GM23338 (cell line): Measurements from ENCODE around the gene BZW2. TPM values are rescaled to one million over a fixed set of nuclear protein-coding genes. Genes with fewer than 3 reads are reported as not detected.
A peak's percentile ranks its signal among the peaks of the same experiment; 100 is the strongest.

Experiments
- ATAC-seq: fragments of 200-7000 bp; cut with Tn5 transposase; 3 replicates; pipeline ENCODE4 v1.9.1; 2020
- DNase-seq: peaks from one replicate; pipeline ENCODE4 v3.0.0-alpha.2; 2015; ENCODE audit warnings: low spot score
- H2AFZ ChIP-seq: fragments of 200-600 bp; sonication (generic); 2 replicates; pipeline ENCODE4 v1.8.0; 2016; ENCODE audit warnings: antibody characterized with exemption, mild to moderate bottlenecking, moderate library complexity
- H3F3A ChIP-seq: fragments of 200-600 bp; sonication (generic); replicated peaks from 2 replicates; pipeline ENCODE4 v1.8.0; 2017; ENCODE audit warnings: antibody characterized with exemption, mixed run types, low read depth
- H3K27ac ChIP-seq: fragments of 200-600 bp; sonication (generic); 2 replicates; pipeline ENCODE4 v1.6.1; 2016; ENCODE audit warnings: low read depth
- H3K27me3 ChIP-seq: fragments of 200-600 bp; sonication (generic); 2 replicates; pipeline ENCODE4 v1.8.0; 2016; ENCODE audit warnings: mild to moderate bottlenecking, mixed run types, moderate library complexity; ENCODE audit not compliant: insufficient read depth
- H3K36me3 ChIP-seq: fragments of 200-600 bp; sonication (generic); 2 replicates; pipeline ENCODE4 v1.8.0; 2016; ENCODE audit warnings: mild to moderate bottlenecking; ENCODE audit not compliant: insufficient read depth
- H3K4me1 ChIP-seq: fragments of 200-600 bp; sonication (generic); 2 replicates; pipeline ENCODE4 v1.8.0; 2016; ENCODE audit warnings: mild to moderate bottlenecking, moderate library complexity; ENCODE audit not compliant: insufficient read depth
- H3K4me2 ChIP-seq: fragments of 200-600 bp; sonication (generic); 2 replicates; pipeline ENCODE4 v1.7.1; 2017; ENCODE audit warnings: mixed run types
- H3K4me3 ChIP-seq: fragments of 200-600 bp; sonication (generic); 2 replicates; pipeline ENCODE4 v1.6.1; 2016; ENCODE audit warnings: mixed run types
- H3K79me2 ChIP-seq: fragments of 200-600 bp; sonication (generic); replicated peaks from 2 replicates; pipeline ENCODE4 v1.8.0; 2017; ENCODE audit warnings: mild to moderate bottlenecking; ENCODE audit not compliant: insufficient read depth
- H3K9me2 ChIP-seq: fragments of 200-600 bp; sonication (generic); 2 replicates; pipeline ENCODE4 v1.8.0; 2017; ENCODE audit not compliant: insufficient read depth
- H4K20me1 ChIP-seq: fragments of 200-600 bp; sonication (generic); replicated peaks from 2 replicates; pipeline ENCODE4 v1.8.0; 2017; ENCODE audit warnings: mild to moderate bottlenecking; ENCODE audit not compliant: insufficient read depth
- H3K27ac Mint-ChIP-seq: 2 replicates; pipeline ENCODE4 v1.8.0; 2020; ENCODE audit warnings: inconsistent platforms, mild to moderate bottlenecking, moderate library complexity, mixed read lengths
- H3K27me3 Mint-ChIP-seq: 3 replicates; pipeline ENCODE4 v1.8.0; 2022; ENCODE audit warnings: low read depth, mild to moderate bottlenecking, moderate library complexity, mixed read lengths, inconsistent platforms; ENCODE audit not compliant: insufficient read depth, poor library complexity
- H3K36me3 Mint-ChIP-seq: 3 replicates; pipeline ENCODE4 v1.8.0; 2021; ENCODE audit warnings: low read depth, mild to moderate bottlenecking, inconsistent platforms, moderate library complexity, mixed read lengths
- H3K4me1 Mint-ChIP-seq: 3 replicates; pipeline ENCODE4 v1.8.0; 2020; ENCODE audit warnings: mild to moderate bottlenecking, inconsistent platforms, mixed read lengths
- H3K4me3 Mint-ChIP-seq: 3 replicates; pipeline ENCODE4 v1.8.0; 2021; ENCODE audit warnings: moderate library complexity, mild to moderate bottlenecking, inconsistent platforms, mixed read lengths
- H3K9me3 Mint-ChIP-seq: 3 replicates; pipeline ENCODE4 v1.8.0; 2020; ENCODE audit warnings: moderate library complexity, mild to moderate bottlenecking, inconsistent platforms, mixed read lengths
- CREB1 ChIP-seq: fragments of 250-450 bp; sonication (Bioruptor Pico); IDR thresholded peaks from 2 replicates; pipeline ENCODE4 v1.5.0; 2020; ENCODE audit warnings: low read depth, mild to moderate bottlenecking, moderate library complexity
- CTCF ChIP-seq, 2 experiments: fragments of 200-600 bp in 1 of 2; sonication (generic) in 1 of 2; conservative IDR thresholded peaks; 2 replicates each; pipeline versions ENCODE4 v1.5.1 to v1.6.1; 2016 to 2017; ENCODE audit warnings: antibody characterized with exemption in 2 of 2, low read depth in 2 of 2, mild to moderate bottlenecking in 2 of 2, moderate library complexity in 1 of 2
- EZH2 ChIP-seq: fragments of 200-600 bp; sonication (generic); IDR thresholded peaks from one replicate; pipeline ENCODE4 v1.8.0; 2017; ENCODE audit warnings: antibody characterized with exemption, mild to moderate bottlenecking, low read depth; ENCODE audit not compliant: unreplicated experiment
- EZH2phosphoT487 ChIP-seq: fragments of 200-600 bp; sonication (generic); IDR thresholded peaks from one replicate; pipeline ENCODE4 v1.8.1; 2018; ENCODE audit warnings: antibody characterized with exemption; ENCODE audit not compliant: unreplicated experiment
- JUNB ChIP-seq: IDR thresholded peaks from one replicate; pipeline ENCODE4 v1.6.1; 2016; ENCODE audit warnings: antibody characterized with exemption; ENCODE audit not compliant: unreplicated experiment
- NANOG ChIP-seq: IDR thresholded peaks from 2 replicates; pipeline ENCODE4 v1.6.1; 2016; ENCODE audit warnings: antibody characterized with exemption, borderline replicate concordance
- POLR2AphosphoS5 ChIP-seq: IDR thresholded peaks from 2 replicates; pipeline ENCODE4 v1.6.1; 2016; ENCODE audit warnings: antibody characterized with exemption, low read depth
- REST ChIP-seq: IDR thresholded peaks from one replicate; pipeline ENCODE4 v1.6.1; 2018; ENCODE audit warnings: antibody characterized with exemption; ENCODE audit not compliant: unreplicated experiment
- STAT1 ChIP-seq: IDR thresholded peaks from one replicate; pipeline ENCODE4 v1.6.1; 2016; ENCODE audit warnings: antibody characterized with exemption; ENCODE audit not compliant: unreplicated experiment
- ZNF114 ChIP-seq: fragments of 250-450 bp; sonication (Bioruptor Pico); IDR thresholded peaks from 2 replicates; pipeline ENCODE4 v1.5.0; 2020; ENCODE audit warnings: mild to moderate bottlenecking, moderate library complexity
- ZNF462 ChIP-seq: fragments of 250-450 bp; sonication (Bioruptor Pico); IDR thresholded peaks from 2 replicates; pipeline ENCODE4 v1.5.0; 2020; ENCODE audit warnings: mild to moderate bottlenecking, moderate library complexity
- polyA plus RNA-seq: library from polyadenylated mRNA; unstranded; fragments of >200 nt; fragmentation: Nextera tagmentation; extraction: Ambion mirVana; gene quantifications from 2 replicates; pipeline ENCODE4 v1.2.1, GENCODE V29; 2016
- total RNA-seq: library from RNA; depleted of rRNA; stranded (reverse); fragments of >200 nt; shearing (Covaris generic); gene quantifications from 2 replicates; pipeline ENCODE4 v1.2.3, GENCODE V29; 2014

Gene BZW2
- total and polyA plus RNA-seq, 2 experiments from 2014 or later = 88.8 to 108 TPM

DNA sequence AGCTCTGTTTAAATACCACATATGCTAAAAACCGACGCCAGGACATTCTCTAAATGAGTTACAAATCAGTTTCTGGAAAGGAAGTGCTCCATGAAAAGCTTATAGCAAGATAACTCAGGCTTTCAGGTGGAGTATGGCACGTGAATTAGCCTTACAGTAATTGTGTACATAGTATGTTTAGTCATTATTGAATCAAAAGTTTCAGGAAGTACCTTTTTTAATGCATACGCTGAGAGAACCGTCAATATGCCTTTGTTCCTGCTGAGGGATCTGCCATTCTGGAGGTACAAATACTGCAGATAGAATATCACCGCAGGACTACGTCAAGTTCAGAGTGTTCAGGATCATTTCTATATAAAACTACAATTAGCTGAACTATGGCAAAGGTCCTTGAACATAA, 46.1 kb upstream of the BZW2 start:
- Histone ChIP-seq H4K20me1 (no peaks in the 10 kb centered on the region; the same call in 1 of the 2 replicates), H3K4me3 (no peak overlapping the region), H3K27me3 (no peaks in the 10 kb centered on the region), H3K9me2 (no peaks in the 10 kb centered on the region), H3K4me2 (no peak overlapping the region), H3K27ac (no peak overlapping the region), H3K36me3 (no peaks in the 10 kb centered on the region), H3K4me1 (peaks cover 4% of the 10 kb centered on the region; the same call in 1 of the 2 replicates), H3K79me2 (no peaks in the 10 kb centered on the region), H2AFZ (no peak overlapping the region), H3F3A (no peaks in the 10 kb centered on the region)
- ATAC-seq (no peak), DNase-seq (no peak)
- Mint-ChIP-seq H3K27ac (0 out of 2 replicates have a peak overlapping the region, but pooled peaks have one; percentile 46), H3K4me1 (peaks cover 16% of the 10 kb centered on the region), H3K9me3 (no peaks in the 10 kb centered on the region), H3K27me3 (peaks cover 6% of the 10 kb centered on the region), H3K4me3 (no peak overlapping the region), H3K36me3 (0 out of 3 replicates have a peak, but pooled peaks cover 4% of the 10 kb centered on the region)
- no peak for TF ChIP-seq NANOG
- TF ChIP-seq CREB1 (CRISPR knock-in tag) = no peak
- TF ChIP-seq EZH2phosphoT487 = no peak
- TF ChIP-seq ZNF114 = no peak

DNA sequence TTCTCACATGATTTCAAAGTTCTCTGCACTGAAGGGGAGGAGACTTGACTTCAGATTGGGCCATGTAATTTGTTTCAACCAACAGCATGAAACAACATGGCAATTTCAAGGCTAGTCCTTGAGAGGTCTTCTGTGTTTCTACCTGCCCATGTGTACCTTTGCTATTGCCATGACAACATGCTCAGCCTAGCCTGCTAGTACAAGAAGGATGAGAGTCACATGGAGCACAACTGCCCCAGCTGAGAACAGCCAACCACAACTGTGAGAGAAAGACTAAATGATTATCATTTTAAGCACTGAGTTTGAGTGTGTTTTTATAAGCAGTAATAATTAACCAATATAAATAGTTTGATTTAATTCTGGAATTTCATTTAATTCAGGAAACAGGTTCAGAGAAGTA, 42.3 kb upstream of the BZW2 start:
- no peaks in the 10 kb centered on the region for H3K79me2 ChIP-seq
- DNase-seq = no peak
- H3K4me3 ChIP-seq = no peak overlapping the region
- Mint-ChIP-seq H3K4me1 (peaks cover 5% of the 10 kb centered on the region; the same call in 2 of the 3 replicates), H3K27ac (no peak overlapping the region), H3K27me3 (peaks cover 2% of the 10 kb centered on the region), H3K4me3 (no peak overlapping the region), H3K36me3 (peaks cover 8% of the 10 kb centered on the region; the same call in 1 of the 3 replicates), H3K9me3 (no peaks in the 10 kb centered on the region)
- no peaks in the 10 kb centered on the region; the same call in 1 of the 2 replicates for H3K4me1 ChIP-seq
- no peak overlapping the region for H2AFZ ChIP-seq
- H3K4me2 ChIP-seq = no peak overlapping the region
- no peaks in the 10 kb centered on the region; the same call in 1 of the 2 replicates for H4K20me1 ChIP-seq
- no peaks in the 10 kb centered on the region for H3K27me3 ChIP-seq
- H3K27ac ChIP-seq = no peak overlapping the region
- no peaks in the 10 kb centered on the region for H3K36me3 ChIP-seq
- H3F3A ChIP-seq = no peaks in the 10 kb centered on the region
- no peak for ATAC-seq
- no peaks in the 10 kb centered on the region for H3K9me2 ChIP-seq
- no peak for TF ChIP-seq CREB1 (CRISPR knock-in tag)
- TF ChIP-seq STAT1 = no peak
- no peak for TF ChIP-seq ZNF462
- TF ChIP-seq JUNB = no peak
- no peak for TF ChIP-seq NANOG
- TF ChIP-seq POLR2AphosphoS5 = no peak
- no peak for TF ChIP-seq REST
- TF ChIP-seq EZH2 = no peak
- no peak for TF ChIP-seq CTCF (conservative IDR thresholded peaks at IDR 0.05; ENCODE audit: low read depth in 2 of 2)
